K562 (cell line): ENCODE data around the gene SLC37A4. TPM values are rescaled to one million over a fixed set of nuclear protein-coding genes. Genes with fewer than 3 reads are reported as not detected.

Source experiments
- C11orf30 ChIP-seq: fragments of 450-650 bp; IDR thresholded peaks from 2 replicates; pipeline ENCODE4 v1.6.1; 2016; ENCODE audit warnings: low read depth, mild to moderate bottlenecking
- CLOCK ChIP-seq: fragments of 250-450 bp; sonication (Bioruptor Pico); IDR thresholded peaks from 2 replicates; pipeline ENCODE4 v1.4.0; 2020; ENCODE audit warnings: mild to moderate bottlenecking, moderate library complexity, borderline replicate concordance
- CXXC5 ChIP-seq: fragments of 250-450 bp; sonication (Bioruptor Pico); IDR thresholded peaks from 2 replicates; pipeline ENCODE4 v1.8.0; 2022; ENCODE audit warnings: inconsistent platforms, mild to moderate bottlenecking, moderate library complexity
- KAT7 ChIP-seq: sonication (generic); formaldehyde crosslinking; IDR thresholded peaks from 2 replicates; pipeline ENCODE4 v1.8.0; 2022; ENCODE audit warnings: missing genetic modification reagents, mild to moderate bottlenecking, borderline replicate concordance
- MCM3 ChIP-seq: fragments of 450-650 bp; IDR thresholded peaks from 2 replicates; pipeline ENCODE4 v1.6.1; 2016
- MEF2D ChIP-seq: conservative IDR thresholded peaks from 2 replicates; pipeline ENCODE4 v1.6.1; 2016; ENCODE audit warnings: low read depth, missing genetic modification characterization, missing compliant biosample characterization
- MYNN ChIP-seq, 2 experiments: sonication (generic); formaldehyde crosslinking in 1 of 2; IDR thresholded peaks; 2 replicates each; pipeline versions ENCODE4 v1.5.0 to v1.6.1; 2016 to 2020; ENCODE audit warnings: antibody characterized with exemption in 1 of 2, missing genetic modification reagents in 1 of 2
- RBBP5 ChIP-seq: fragments of 200-600 bp; sonication (generic); IDR thresholded peaks from 2 replicates; pipeline ENCODE4 v1.6.1; 2012; ENCODE audit warnings: borderline replicate concordance, mild to moderate bottlenecking, low read length, control low read depth, inconsistent platforms; ENCODE audit not compliant: insufficient read depth, poor library complexity, severe bottlenecking
- RUNX1 ChIP-seq: sonication (generic); IDR thresholded peaks from 2 replicates; pipeline ENCODE4 v1.6.1; 2016; ENCODE audit warnings: antibody characterized with exemption, low read depth
- SIN3A ChIP-seq, 2 experiments: fragments of 150-350 bp in 1 of 2; IDR thresholded peaks; 2 replicates each; pipeline ENCODE4 v1.6.1; 2011 to 2016; ENCODE audit warnings: borderline replicate concordance in 2 of 2, low read depth in 2 of 2, low read length in 2 of 2, mild to moderate bottlenecking in 2 of 2, moderate library complexity in 2 of 2; ENCODE audit not compliant: control insufficient read depth in 1 of 2
- SMAD1 ChIP-seq: fragments of 150-350 bp; IDR thresholded peaks from 2 replicates; pipeline ENCODE4 v1.6.1; 2014; ENCODE audit warnings: low read length, low read depth; ENCODE audit not compliant: partially characterized antibody
- TAF1 ChIP-seq: IDR thresholded peaks from 2 replicates; pipeline ENCODE4 v1.6.1; 2011; ENCODE audit warnings: mild to moderate bottlenecking, low read length, moderate library complexity; ENCODE audit not compliant: insufficient read depth, control insufficient read depth, severe bottlenecking; ENCODE audit errors: extremely low read depth
- TRIM28 ChIP-seq: fragments of 450-650 bp; IDR thresholded peaks from 2 replicates; pipeline ENCODE4 v1.6.1; 2017
- TSC22D4 ChIP-seq: fragments of 450-650 bp; IDR thresholded peaks from 2 replicates; pipeline ENCODE4 v1.6.1; 2016; ENCODE audit warnings: missing genetic modification characterization, missing biosample characterization, control low read depth
- ZBTB17 ChIP-seq: fragments of 450-650 bp; formaldehyde crosslinking; IDR thresholded peaks from 2 replicates; pipeline ENCODE4 v1.4.0; 2020; ENCODE audit warnings: mild to moderate bottlenecking
- ZNF263 ChIP-seq: sonication (generic); formaldehyde crosslinking; IDR thresholded peaks from 2 replicates; pipeline ENCODE4 v1.8.0; 2022; ENCODE audit warnings: mild to moderate bottlenecking, missing genetic modification reagents, borderline replicate concordance
- polyA plus RNA-seq, 8 experiments: library from polyadenylated mRNA; depleted of rRNA in 4 of 8; stranded (reverse) in 5 of 8; unstranded in 3 of 8; fragments of >200 nt; fragmentation: Nextera tagmentation in 2 of 8; fragmentation: Illumina TruSeq in 1 of 8; extraction: Ambion mirVana in 2 of 8; extraction: Trizol in 1 of 8; gene quantifications; 2 replicates each; pipeline versions ENCODE4 v1.2.1 to v1.2.3, GENCODE V29; 2011 to 2014; ENCODE audit warnings: inconsistent platforms in 1 of 8, missing spikeins in 1 of 8
- total RNA-seq, 7 experiments: library from RNA; depleted of rRNA in 6 of 7; stranded (reverse); fragments of >200 nt in 6 of 7; fragmentation: Illumina TruSeq in 2 of 7; extraction: Trizol in 2 of 7; gene quantifications; 2 replicates each; pipeline versions ENCODE4 v1.2.1 to v1.2.3, GENCODE V29; 2011 to 2021; ENCODE audit warnings: low replicate concordance in 1 of 7
- TF ChIP-seq, protein P1 (sequence below), 2 experiments: fragments of 450-650 bp; IDR thresholded peaks; 2 replicates each; pipeline ENCODE4 v1.6.1; 2016
- TF ChIP-seq, protein P2 (sequence below): fragments of 250-450 bp; sonication (Bioruptor Pico); IDR thresholded peaks from 2 replicates; pipeline ENCODE4 v1.6.1; 2021; ENCODE audit warnings: mild to moderate bottlenecking
- TF ChIP-seq, protein P3 (sequence below): fragments of 250-450 bp; sonication (Bioruptor Pico); IDR thresholded peaks from 2 replicates; pipeline ENCODE4 v1.8.0; 2021; ENCODE audit warnings: mild to moderate bottlenecking, moderate library complexity

Gene SLC37A4
- total and polyA plus RNA-seq, 9 of the 15 experiments (the other 6 are each of a cell fraction or from before 2014, with no cell fraction given), result 24.7 to 73.9 (median 40.7) TPM

DNA sequence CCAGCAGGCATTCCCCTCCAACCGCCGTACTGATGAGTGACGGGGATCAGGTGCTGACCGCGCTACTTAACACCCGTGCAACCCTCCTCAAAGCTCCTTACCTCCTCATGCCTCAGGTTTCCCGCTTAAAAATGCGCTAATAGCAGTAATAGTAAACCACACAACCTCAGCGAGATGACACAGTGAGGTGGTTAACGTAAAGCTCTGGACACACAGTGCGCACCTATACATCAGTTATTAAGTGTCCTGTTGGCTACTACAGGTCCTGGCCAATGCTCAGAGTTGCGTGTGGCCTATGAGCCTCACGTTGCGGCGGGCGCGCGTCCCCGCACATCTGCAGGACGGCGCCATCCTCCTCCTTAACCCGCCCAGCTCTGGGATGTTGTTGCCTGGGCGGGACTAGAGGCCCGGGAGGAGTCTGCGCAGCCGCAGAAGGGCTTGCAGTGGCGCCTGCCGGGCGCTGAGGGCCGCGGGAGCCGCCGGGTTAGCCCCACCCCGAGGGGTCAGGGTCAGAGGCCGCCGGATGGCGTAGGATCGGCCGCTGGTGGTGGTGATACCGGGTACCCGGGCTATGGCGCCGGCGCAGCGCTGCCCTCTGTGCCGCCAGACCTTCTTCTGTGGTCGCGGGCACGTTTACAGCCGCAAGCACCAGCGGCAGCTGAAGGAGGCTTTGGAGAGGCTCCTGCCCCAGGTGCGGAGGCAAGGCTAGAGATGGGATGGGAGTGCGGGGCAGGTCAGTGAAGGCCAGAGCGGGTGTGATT is 32.9 kb downstream of the SLC37A4 start, which contains the start of gene CENATAC (continued):
- TF ChIP-seq KAT7 (CRISPR knock-in tag) (0 out of 2 replicates have a peak, but pooled peaks have one; percentile 53), RUNX1 (no peak), TSC22D4 (tag) (no peak), TAF1 (peak; percentile 48), RBBP5 (no peak), TRIM28 (no peak), ZBTB17 (CRISPR knock-in tag) (peak; percentile 53), MYNN (IDR thresholded peaks at IDR 0.05) (no peak; the same call in 1 of the 2 replicates), MYNN (CRISPR knock-in tag; IDR thresholded peaks at IDR 0.05) (no peak), MCM3 (no peak), ZNF263 (CRISPR knock-in tag) (0 out of 2 replicates have a peak, but pooled peaks have one; percentile 32), CXXC5 (CRISPR knock-in tag) (peak; percentile 82), MEF2D (no peak), CLOCK (no peak), SMAD1 (no peak), SIN3A (IDR thresholded peaks at IDR 0.05; ENCODE audit: borderline replicate concordance in 2 of 2, control insufficient read depth in 1 of 2, low read depth in 2 of 2, low read length in 2 of 2) (peak; percentile 27 to 83; a peak in 1 of 4 replicates), C11orf30 (peak; percentile 67)
- TF ChIP-seq, protein P1, sequence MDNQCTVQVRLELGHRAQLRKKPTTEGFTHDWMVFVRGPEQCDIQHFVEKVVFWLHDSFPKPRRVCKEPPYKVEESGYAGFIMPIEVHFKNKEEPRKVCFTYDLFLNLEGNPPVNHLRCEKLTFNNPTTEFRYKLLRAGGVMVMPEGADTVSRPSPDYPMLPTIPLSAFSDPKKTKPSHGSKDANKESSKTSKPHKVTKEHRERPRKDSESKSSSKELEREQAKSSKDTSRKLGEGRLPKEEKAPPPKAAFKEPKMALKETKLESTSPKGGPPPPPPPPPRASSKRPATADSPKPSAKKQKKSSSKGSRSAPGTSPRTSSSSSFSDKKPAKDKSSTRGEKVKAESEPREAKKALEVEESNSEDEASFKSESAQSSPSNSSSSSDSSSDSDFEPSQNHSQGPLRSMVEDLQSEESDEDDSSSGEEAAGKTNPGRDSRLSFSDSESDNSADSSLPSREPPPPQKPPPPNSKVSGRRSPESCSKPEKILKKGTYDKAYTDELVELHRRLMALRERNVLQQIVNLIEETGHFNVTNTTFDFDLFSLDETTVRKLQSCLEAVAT (IDR thresholded peaks at IDR 0.05), result no peak
- TF ChIP-seq, protein P2, sequence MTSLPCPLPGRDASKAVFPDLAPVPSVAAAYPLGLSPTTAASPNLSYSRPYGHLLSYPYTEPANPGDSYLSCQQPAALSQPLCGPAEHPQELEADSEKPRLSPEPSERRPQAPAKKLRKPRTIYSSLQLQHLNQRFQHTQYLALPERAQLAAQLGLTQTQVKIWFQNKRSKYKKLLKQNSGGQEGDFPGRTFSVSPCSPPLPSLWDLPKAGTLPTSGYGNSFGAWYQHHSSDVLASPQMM (CRISPR knock-in tag), result no peak
- TF ChIP-seq, protein P3, sequence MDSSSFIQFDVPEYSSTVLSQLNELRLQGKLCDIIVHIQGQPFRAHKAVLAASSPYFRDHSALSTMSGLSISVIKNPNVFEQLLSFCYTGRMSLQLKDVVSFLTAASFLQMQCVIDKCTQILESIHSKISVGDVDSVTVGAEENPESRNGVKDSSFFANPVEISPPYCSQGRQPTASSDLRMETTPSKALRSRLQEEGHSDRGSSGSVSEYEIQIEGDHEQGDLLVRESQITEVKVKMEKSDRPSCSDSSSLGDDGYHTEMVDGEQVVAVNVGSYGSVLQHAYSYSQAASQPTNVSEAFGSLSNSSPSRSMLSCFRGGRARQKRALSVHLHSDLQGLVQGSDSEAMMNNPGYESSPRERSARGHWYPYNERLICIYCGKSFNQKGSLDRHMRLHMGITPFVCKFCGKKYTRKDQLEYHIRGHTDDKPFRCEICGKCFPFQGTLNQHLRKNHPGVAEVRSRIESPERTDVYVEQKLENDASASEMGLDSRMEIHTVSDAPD (CRISPR knock-in tag), result no peak
